BJ (cell line): ENCODE data around the gene CACNA1C. TPM values are rescaled to one million over a fixed set of nuclear protein-coding genes. Genes with fewer than 3 reads are reported as not detected.

Experiments
- CTCF ChIA-PET: fragments of 350-600 bp; formaldehyde crosslinking; extraction: SDS; loops from one replicate; lab custom pipeline; 2021; ENCODE audit warnings: antibody characterized with exemption, inconsistent platforms; lab: Yijun Ruan, JAX
- POLR2A ChIA-PET: fragments of 300-600 bp; sonication (Branson Sonifier 250); formaldehyde crosslinking; extraction: SDS; loops from one replicate; lab custom pipeline; 2021; ENCODE audit warnings: antibody characterized with exemption; lab: Charles Lee
- DNase-seq: peaks from one replicate; pipeline ENCODE4 v3.0.0-alpha.2; 2011; ENCODE audit warnings: low read depth
- H3K27me3 ChIP-seq: 2 replicates; pipeline ENCODE4 v1.6.0; 2011; ENCODE audit warnings: low read length; ENCODE audit not compliant: control insufficient read depth, insufficient read depth
- H3K36me3 ChIP-seq: 2 replicates; pipeline ENCODE4 v1.5.1; 2011; ENCODE audit warnings: low read length; ENCODE audit not compliant: control insufficient read depth, insufficient read depth
- H3K4me3 ChIP-seq: 2 replicates; pipeline ENCODE4 v1.5.1; 2011; ENCODE audit warnings: low read depth, mild to moderate bottlenecking, control low read depth, low read length
- CTCF ChIP-seq: IDR thresholded peaks from 2 replicates; pipeline ENCODE4 v1.5.1; 2011; ENCODE audit warnings: low read depth, mild to moderate bottlenecking, control low read depth, inconsistent platforms, low read length, moderate library complexity; ENCODE audit not compliant: insufficient read depth
- polyA plus RNA-seq: library from polyadenylated mRNA; depleted of rRNA; stranded (reverse); fragments of >200 nt; gene quantifications from 2 replicates; pipeline ENCODE4 v1.2.3, GENCODE V29; 2011

CACNA1C gene
- polyA plus RNA-seq, 1 experiment, result 14.7 TPM

DNA sequence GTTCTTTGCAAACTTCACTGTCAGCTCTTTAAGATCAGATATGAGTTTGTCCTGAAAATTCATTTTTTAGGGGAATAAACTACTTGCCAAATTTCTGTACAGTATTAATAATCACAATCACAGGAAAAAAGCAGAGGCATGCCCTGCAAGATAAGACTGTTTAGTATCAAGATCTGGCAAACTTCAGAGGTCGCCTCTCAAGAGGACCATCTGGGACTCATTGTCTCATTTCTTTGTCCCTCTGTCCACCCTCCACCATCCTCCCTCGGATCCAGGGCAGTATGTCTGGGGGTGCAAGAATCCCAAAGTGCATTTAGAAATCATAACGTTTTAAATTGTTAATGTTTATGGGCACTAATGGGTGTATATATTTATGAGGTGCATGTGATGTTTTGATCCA is 509.6 kb downstream of the CACNA1C start:
- CTCF ChIA-PET, result interaction anchor here (1.3 to 2.6 kb wide), 2 partner anchors 12 to 20 kb away, joined by 4 to 9 read pairs; no protein-coding TSS in a partner anchor
- POLR2A ChIA-PET, result interaction anchor here (0.6 kb wide), 1 partner anchor 21 kb away, joined by 17 read pairs; no protein-coding TSS in a partner anchor
- no peak for DNase-seq
- H3K4me3 ChIP-seq, result no peak overlapping the region
- H3K27me3 ChIP-seq, result no peaks in the 10 kb centered on the region
- peaks cover 8% of the 10 kb centered on the region; the same call in 1 of the 2 replicates for H3K36me3 ChIP-seq
- no peak for TF ChIP-seq CTCF

- Histone ChIP-seq H3K4me3 (no peak overlapping the region), H3K36me3 (peaks cover 5% of the 10 kb centered on the region; the same call in 1 of the 2 replicates), H3K27me3 (no peaks in the 10 kb centered on the region)
- no peak for DNase-seq
- TF ChIP-seq CTCF, result no peak
- CTCF ChIA-PET, result interaction anchor here (2.6 kb wide), 1 partner anchor 19 kb away, joined by 9 read pairs; no protein-coding TSS in a partner anchor
- POLR2A ChIA-PET, result no interaction called here
These were observed 510.9 kb downstream of the CACNA1C start for GRCh38 chr12:2563709-2564108.

- Histone ChIP-seq H3K27me3 (no peaks in the 10 kb centered on the region), H3K4me3 (no peak overlapping the region), H3K36me3 (0 out of 2 replicates have a peak, but pooled peaks cover 2% of the 10 kb centered on the region)
- POLR2A ChIA-PET, result no interaction called here
- DNase-seq, result no peak
- TF ChIP-seq CTCF, result no peak
- CTCF ChIA-PET, result interaction anchor here (1.3 kb wide), 1 partner anchor 17 kb away, joined by 4 read pairs; no protein-coding TSS in a partner anchor
These were observed 513.4 kb downstream of the CACNA1C start for GRCh38 chr12:2566161-2566560.

DNA sequence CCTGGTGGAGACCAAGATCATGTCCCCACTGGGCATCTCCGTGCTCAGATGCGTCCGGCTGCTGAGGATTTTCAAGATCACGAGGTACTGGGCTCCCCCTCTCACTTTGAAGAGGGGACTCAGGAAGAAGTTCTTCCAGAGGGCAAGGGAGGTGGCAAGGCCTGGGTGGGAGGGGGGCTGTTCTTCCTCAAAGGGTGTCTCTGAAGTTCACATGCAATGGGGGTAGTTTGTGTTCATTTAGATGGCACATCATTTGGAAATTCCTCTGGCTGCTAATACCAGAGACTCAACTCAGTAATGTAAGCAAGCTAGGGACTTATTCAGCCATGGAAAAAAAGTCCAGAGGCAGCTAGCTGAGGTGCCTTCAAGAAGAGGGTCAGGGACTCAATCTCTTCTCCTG is 514.9 kb downstream of the CACNA1C start:
- H3K27me3 ChIP-seq, result no peaks in the 10 kb centered on the region
- POLR2A ChIA-PET, result no interaction called here
- H3K36me3 ChIP-seq, result no peaks in the 10 kb centered on the region
- DNase-seq, result no peak
- H3K4me3 ChIP-seq, result no peak overlapping the region
- CTCF ChIA-PET, result no interaction called here
- TF ChIP-seq CTCF, result no peak

- Histone ChIP-seq H3K36me3 (no peaks in the 10 kb centered on the region), H3K27me3 (no peaks in the 10 kb centered on the region), H3K4me3 (no peak overlapping the region)
- POLR2A ChIA-PET, result no interaction called here
- CTCF ChIA-PET, result interaction anchor here (0.9 to 1.9 kb wide), 2 partner anchors 12 to 14 kb away, joined by 3 to 11 read pairs; no protein-coding TSS in a partner anchor
- TF ChIP-seq CTCF, result no peak
- DNase-seq, result no peak
These were observed 517.8 kb downstream of the CACNA1C start for GRCh38 chr12:2570562-2570961.
